GM18909 (cell line): Measurements from ENCODE around the gene NYNRIN.
"Not testable (repeated sequence)": the region's sequence is repeated elsewhere in the genome, so short reads cannot be mapped to it uniquely, and the experiment has no call there.

ENCODE experiments used
- ATAC-seq: cut with Tn5 transposase; IDR thresholded peaks from one replicate; pipeline ENCODE4 v1.9.1; 2021; ENCODE audit warnings: mild to moderate bottlenecking; ENCODE audit not compliant: unreplicated experiment, poor library complexity

Gene NYNRIN

DNA sequence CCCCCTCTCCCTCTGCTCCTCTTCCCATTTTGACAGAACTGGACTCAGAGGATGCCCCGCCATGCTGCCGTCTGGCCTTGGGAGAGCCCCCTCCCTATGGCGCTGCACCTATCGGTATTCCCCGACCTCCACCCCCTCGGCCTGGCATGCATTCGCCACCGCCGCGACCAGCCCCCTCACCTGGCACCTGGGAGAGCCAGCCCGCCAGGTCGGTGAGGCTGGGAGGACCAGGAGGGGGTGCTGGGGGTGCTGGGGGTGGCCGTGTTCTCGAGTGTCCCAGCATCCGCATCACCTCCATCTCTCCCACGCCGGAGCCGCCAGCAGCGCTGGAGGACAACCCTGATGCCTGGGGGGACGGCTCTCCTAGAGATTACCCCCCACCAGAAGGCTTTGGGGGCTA, 29.3 kb upstream of the NYNRIN start:
- ATAC-seq, result no peak

- no peak for ATAC-seq
Observed at GRCh38 chr14:24369907-24370687, 28.7 kb upstream of the NYNRIN start.

- no peak for ATAC-seq
Observed at GRCh38 chr14:24370748-24371147, 28.1 kb upstream of the NYNRIN start.

DNA sequence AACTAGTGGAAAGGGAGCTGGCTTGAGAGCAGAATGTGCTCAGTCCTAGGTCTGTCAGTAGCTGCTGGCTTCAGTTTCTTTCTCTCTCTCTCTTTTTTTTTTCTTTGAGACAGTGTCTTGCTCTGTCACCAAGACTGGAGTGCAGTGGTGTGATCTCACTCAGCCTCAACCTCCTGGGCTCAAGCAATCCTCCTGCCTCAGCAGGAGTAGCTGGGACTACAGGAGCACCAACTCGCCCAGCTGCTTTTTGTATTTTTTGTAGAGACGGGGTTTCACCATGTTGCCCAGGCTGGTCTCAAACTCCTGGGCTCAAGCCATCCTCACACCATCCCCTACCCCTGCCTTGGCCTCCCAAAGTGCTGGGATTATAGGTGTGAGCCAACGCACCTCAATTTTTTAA, 27.2 kb upstream of the NYNRIN start:
- not testable (repeated sequence) for ATAC-seq

DNA sequence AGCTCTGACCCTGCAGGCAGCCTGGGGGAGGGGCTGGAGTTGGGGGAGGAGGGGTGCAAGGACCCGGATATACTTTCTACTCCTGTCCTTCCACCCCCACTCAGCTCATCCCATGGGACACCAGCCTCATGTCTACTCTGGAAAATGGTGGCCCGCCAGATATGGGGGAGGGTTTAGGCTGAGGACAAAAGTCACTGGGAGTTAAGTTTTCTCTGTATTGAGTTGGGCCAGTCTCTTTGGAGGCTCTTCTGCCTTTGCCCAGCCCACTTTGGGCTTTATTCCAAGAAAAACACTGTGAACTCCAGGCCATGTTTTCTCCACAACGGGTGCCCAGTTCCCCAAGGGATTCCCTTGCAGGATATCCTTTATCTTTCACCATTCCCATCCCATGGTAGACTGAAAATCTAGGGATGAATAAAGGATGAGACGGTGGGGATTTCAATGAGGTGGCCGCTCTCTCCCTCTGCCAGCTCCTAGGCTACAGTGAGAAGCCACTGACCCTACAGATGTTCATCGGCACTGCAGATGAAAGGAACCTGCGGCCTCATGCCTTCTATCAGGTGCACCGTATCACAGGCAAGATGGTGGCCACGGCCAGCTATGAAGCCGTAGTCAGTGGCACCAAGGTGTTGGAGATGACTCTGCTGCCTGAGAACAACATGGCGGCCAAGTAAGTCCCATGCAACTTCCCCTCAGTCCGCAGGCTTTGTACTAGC, 25.9 kb upstream of the NYNRIN start:
- no peak for ATAC-seq

DNA sequence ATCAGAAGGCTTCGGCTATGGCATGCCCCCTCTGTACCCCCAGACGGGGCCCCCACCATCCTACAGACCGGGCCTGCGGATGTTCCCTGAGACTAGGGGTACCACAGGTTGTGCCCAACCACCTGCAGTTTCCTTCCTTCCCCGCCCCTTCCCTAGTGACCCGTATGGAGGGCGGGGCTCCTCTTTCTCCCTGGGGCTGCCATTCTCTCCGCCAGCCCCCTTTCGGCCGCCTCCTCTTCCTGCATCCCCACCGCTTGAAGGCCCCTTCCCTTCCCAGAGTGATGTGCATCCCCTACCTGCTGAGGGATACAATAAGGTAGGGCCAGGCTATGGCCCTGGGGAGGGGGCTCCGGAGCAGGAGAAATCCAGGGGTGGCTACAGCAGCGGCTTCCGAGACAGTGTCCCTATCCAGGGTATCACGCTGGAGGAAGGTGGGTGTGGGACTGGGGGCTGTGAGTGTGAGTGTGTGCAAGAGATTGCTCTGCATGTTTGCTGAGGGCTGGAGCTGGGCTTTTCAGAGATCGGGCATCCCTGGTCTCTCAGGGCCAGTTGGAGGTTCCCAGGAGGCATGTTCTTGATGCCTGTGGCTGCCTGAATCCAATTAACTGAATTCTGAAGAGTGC, 22.2 kb upstream of the NYNRIN start:
- ATAC-seq, result no peak

DNA sequence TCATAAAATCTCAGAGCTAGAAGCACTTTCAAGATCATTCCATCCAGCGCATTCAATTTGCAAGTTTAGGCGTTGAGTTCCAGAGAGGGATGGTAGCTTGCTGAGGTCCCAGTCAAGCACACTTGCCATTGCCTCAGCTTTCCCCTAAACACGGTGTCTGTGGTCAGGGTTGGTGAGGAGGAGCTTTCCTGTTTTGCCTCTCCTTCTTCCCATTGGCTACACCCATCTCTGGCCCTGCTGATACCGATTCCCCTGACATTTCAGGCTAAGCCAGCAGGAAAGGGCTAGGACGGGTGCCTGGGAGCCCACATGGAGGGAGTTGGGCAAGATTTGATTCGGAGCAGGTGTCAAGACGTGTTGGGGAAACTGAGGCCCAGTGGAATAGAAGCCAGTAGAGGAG, 21.7 kb upstream of the NYNRIN start:
- ATAC-seq, result no peak

- no peak for ATAC-seq
Observed at GRCh38 chr14:24377657-24378056, 21.1 kb upstream of the NYNRIN start.

GRCh38 chr14:24378327-24378726, 20.5 kb upstream of the NYNRIN start:
- ATAC-seq, result no peak

DNA sequence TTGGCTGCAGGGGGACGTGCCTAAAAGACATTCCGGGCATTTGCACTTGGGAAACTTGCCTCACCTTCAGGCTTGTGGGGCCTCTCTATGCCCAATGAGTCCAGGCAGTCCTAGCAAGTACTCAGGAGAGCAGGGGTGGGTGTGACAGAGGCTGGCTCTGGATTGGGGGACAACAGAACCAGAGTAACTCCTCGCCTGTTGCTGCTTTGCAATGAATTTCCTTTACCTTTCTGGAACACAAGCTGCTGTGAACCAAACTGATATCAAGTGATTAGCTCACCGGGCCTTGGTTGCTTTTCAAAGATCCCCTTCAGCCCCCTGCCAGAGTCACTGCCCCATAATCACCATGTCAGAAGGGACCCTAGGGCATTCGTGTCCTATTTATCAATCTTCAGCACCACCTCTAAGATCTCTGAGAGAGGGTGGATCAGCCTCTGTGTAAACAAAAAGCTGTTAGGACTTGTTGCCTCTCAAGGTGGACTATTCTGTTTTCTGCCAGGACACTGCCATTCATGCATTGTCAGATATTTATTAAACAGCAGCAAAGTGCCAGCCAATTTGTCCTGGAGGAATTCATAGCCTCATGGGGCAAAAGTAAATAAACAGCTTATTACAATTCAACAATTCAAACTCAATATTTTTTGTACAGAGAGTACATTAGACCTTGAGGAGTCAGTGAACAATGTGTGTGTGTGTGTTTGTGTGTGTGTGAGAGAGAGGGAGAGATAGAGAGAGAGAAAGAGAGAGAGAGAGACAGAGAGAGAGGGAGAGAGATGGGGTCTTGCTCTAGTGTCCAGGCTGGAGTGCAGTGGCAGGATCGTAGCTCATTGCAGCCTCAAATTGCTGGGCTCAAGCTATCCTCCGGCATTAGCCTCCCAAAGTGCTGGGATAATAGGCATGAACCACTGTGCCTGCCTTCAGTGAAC, 19.6 kb upstream of the NYNRIN start:
- ATAC-seq, result no peak

DNA sequence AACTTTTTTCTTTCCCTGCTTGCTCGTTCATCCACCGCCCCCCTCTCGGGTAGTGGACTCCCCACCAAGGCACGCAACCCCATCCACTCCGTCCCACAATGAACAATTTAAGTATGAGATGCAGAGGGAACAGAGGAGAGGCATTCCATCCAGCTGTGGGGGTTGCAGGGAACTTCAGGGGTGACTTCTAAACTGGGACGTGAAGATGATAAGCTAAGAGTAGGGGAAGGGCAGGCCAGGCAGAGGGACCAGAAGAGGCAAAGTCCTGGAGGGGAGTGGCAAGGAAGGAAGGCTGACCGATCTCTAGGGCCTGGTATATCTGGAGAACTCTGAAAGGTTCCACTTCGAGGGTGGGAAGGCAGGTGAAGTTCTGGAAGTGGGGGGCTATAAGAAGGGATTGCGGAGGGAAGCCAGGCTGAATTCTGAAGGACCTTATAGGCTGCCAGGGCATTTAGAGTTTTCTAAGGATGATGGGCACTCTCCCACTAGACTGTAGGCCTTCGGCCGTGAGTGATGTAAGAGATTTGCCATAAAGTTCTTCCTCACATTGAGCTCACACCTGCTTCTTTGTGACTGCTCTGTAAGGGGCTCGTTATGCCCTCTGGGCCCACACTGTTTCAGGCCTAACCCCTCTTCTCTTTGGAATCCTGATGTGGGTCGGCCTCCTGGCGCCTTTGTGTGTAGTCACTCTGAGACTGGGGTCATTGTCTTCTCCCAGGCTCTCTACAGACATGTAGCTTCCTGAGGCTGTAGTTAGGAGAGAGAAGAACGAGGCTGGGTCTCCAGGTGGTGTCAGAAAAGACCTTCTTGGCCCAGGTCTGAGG, 18.7 kb upstream of the NYNRIN start:
- no peak for ATAC-seq

- no peak for ATAC-seq
Observed at GRCh38 chr14:24381363-24382063, 17.3 kb upstream of the NYNRIN start.

DNA sequence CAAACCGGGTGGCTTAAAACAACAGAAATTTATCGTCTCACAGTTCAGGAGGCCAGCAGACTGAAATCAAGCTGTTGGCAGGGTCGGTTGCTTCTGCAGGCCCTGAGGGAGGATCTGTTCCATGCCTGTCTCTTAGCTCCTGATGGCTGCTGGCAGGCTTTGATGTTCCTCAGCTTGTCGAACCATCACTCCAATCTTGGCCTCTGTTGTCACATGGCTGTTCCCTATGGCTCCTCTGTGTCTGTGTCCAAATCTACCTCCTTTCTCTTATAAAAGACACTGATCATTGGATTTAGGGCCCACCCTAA, 16.8 kb upstream of the NYNRIN start:
- ATAC-seq, result no peak

GRCh38 chr14:24384169-24384568, 14.6 kb upstream of the NYNRIN start:
- no peak for ATAC-seq

DNA sequence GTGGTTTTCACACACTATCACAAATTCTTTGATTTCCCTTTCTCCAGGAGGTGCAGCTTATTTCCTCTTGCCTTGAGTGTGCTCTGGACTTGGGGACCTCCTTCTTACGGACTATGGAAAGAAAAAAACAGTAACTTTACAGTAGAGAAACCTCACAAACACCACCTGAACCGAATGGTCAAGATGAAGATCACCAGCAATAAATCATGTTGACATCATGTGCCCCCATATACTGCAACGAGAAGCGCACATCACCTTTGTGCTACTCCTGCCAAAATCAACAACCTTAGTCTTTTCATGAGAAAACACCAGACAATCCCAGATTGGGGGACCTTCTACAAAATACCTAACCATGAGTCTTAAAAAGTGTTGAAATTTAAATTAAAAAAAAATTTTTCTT, 13.3 kb upstream of the NYNRIN start:
- no peak for ATAC-seq

GRCh38 chr14:24387009-24387345, 11.8 kb upstream of the NYNRIN start:
- ATAC-seq, result no peak

DNA sequence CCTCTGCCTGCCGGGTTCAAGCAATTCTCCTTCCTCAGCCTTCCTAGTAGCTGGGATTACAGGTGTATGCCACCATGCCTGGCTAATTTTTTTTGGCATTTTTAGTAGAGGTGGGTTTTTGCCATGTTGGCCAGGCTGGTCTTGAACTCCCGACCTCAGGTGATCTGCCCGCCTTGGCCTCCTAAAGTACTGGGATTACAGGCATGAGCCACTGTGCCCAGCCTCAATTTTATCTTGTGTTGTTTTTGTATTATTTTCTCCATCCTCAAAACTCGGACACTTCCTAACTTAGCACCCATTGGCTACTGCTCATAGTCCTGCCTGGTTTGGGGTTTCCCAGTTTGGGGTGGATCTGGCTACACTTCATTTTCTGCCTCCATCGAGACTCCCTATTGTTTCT, 11.2 kb upstream of the NYNRIN start:
- not testable (repeated sequence) for ATAC-seq

DNA sequence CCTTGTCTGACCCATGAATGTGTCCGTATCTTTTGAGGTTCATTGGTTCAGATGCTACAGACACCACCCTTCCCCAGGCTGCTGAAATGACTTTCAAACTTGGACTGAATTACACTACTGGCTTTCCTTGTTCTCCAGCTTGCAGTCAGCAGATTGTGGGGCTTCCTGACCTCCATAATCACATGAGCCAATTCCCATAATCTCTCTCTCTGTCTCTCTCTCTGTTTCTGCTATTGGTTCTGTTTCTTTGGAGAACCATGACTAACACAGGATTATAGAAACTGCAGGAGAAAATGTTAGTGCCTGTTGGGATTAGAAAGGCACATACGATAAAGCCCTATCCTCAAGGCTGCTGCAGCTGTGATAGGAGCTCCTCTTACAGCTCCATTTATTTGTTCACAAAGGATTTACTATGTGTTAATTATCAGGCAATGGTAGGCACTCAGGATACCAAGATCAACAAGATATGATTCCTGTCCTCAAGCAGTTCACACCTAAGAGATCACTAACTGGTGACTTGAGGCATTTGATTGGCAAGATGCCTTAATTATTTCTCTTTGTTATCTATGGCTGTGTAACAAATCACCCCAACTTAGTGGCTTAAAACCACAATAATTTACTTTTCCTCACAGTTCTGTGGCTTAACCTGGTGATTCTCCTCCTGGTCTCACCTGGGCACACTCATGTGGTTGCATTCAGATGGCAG, 10.2 kb upstream of the NYNRIN start:
- no peak for ATAC-seq
